GM12872 (cell line): ENCODE results near the gene GNB4.

ENCODE experiments used
- TF ChIP-seq, protein P1 (sequence below): IDR thresholded peaks from 3 replicates; pipeline ENCODE4 v1.5.1; 2011; ENCODE audit warnings: low read depth, mild to moderate bottlenecking, low read length, moderate library complexity; ENCODE audit not compliant: insufficient read depth

GNB4 gene

GRCh38 chr3:179402963-179403362 lies 48.3 kb downstream of the GNB4 start:
- TF ChIP-seq, protein P1, sequence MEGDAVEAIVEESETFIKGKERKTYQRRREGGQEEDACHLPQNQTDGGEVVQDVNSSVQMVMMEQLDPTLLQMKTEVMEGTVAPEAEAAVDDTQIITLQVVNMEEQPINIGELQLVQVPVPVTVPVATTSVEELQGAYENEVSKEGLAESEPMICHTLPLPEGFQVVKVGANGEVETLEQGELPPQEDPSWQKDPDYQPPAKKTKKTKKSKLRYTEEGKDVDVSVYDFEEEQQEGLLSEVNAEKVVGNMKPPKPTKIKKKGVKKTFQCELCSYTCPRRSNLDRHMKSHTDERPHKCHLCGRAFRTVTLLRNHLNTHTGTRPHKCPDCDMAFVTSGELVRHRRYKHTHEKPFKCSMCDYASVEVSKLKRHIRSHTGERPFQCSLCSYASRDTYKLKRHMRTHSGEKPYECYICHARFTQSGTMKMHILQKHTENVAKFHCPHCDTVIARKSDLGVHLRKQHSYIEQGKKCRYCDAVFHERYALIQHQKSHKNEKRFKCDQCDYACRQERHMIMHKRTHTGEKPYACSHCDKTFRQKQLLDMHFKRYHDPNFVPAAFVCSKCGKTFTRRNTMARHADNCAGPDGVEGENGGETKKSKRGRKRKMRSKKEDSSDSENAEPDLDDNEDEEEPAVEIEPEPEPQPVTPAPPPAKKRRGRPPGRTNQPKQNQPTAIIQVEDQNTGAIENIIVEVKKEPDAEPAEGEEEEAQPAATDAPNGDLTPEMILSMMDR: no peak

GRCh38 chr3:179401561-179401960 lies 49.7 kb downstream of the GNB4 start:
- TF ChIP-seq, protein P1: no peak

DNA sequence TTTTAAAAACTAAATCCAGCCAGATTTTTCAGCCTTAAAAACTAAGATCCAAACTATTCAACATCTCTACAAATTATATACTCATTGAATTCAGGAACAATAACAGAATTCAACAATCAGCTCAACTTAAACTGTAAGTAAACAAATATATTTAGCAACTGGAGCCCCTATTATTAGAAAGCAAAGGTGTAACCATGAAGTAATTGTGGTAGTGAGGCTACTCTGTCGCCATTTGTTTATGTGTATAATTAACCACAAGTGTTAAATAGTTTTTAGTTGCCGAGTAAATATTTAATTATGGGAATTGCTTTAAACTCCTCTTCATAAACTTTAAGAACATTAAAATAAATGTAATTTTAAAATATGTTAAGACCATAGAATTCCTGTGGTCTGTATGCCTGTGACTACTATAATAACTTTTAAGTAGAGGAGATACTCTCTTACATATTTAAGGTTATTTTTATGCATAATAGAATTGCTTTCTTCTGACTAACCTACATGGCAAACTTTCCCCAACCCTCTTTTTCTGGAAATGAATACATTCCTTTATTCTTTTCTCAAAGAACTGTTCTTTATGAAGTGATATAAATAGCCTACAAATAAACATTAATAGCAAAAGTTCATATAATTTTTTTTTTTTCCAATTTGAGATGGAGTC lies 52.6 kb downstream of the GNB4 start:
- TF ChIP-seq, protein P1: no peak

GRCh38 chr3:179391906-179392305 lies 59.4 kb downstream of the GNB4 start:
- TF ChIP-seq, protein P1: no peak

GRCh38 chr3:179376474-179376873 lies 74.8 kb downstream of the GNB4 start:
- TF ChIP-seq, protein P1: no peak

DNA sequence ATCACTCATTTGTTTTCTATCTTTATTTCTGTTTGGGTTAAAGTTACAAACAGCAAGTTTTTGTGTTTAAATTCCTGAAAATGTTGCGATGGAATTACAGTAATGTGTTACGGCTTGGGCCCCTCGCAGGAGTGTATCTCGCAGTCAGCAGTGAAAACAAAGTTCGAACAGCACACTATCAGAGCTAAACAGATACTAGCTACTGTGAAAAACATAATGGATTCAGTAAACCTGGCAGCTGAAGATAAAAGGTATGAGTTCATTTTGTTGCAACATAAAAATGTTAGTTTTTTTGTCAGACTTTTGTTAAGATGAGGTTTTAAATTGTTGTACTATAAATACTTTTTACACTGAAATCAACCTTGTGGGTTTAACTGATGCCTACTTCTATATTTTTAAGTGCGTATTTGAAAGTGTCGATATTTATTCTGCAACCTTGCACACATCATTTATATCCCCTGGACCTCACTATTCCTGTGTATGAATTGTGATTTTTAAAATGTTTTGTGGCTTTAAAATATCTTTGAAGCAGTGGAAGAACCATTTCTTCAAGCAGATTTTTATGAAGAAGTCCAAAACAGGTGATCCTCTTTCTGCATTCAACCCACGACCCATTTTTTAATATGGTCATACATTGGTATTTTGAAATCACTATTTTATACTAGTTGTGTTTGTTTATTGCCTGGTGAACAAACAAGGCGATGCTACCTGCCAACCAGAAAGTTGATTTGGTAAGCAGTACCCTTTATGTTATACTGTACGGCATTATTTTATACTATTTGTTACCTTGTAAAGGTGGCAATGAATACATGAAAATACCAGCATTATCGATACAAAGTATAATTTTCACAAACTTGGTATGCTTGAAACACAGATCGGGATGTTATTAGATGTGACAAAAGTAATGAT lies 75.9 kb downstream of the GNB4 start:
- TF ChIP-seq, protein P1: no peak

- TF ChIP-seq, protein P1: no peak; the same call in 2 of the 3 replicates
These were observed 77.3 kb downstream of the GNB4 start for GRCh38 chr3:179373938-179374337.
